ENCODE results near the gene ARID3B. TPM values are rescaled to one million over a fixed set of nuclear protein-coding genes. Genes with fewer than 3 reads are reported as not detected.
"Not testable (repeated sequence)": the region's sequence is repeated elsewhere in the genome, so short reads cannot be mapped to it uniquely, and the experiment has no call there.

Gene ARID3B
- total RNA-seq, 3 donors from 2014 or later = 10.3 to 14.5 (median 11.5) TPM

- no peaks in the 10 kb centered on the region for H3K9me3 ChIP-seq
- intact Hi-C loops (cut with DNase I, micrococcal nuclease) = loop anchor here in 1 of 2 donors (10.0 kb wide), 1 partner anchor 242 kb away; no protein-coding TSS in a partner anchor
- DNase-seq (peak in 2 of 3 donors; percentile 14 to 32), ATAC-seq (no peak)
- no peak overlapping the region for H3K4me3 ChIP-seq
- peaks cover 39% of the 10 kb centered on the region for H3K36me3 ChIP-seq (ENCODE audit: low read depth)
- no peak for TF ChIP-seq CTCF (IDR thresholded peaks at IDR 0.05)
- peaks cover 2% of the 10 kb centered on the region for H3K4me1 ChIP-seq (ENCODE audit: low read depth)
These were observed 85.3 kb downstream of the ARID3B start for GRCh38 chr15:74626336-74626735.

- DNase-seq (peak in 2 of 3 donors; percentile 19 to 43), ATAC-seq (peak; percentile 22)
- peaks cover 39% of the 10 kb centered on the region for H3K36me3 ChIP-seq (ENCODE audit: low read depth)
- TF ChIP-seq CTCF (IDR thresholded peaks at IDR 0.05) = no peak
- no peak overlapping the region for H3K4me3 ChIP-seq
- H3K4me1 ChIP-seq (ENCODE audit: low read depth) = peaks cover 2% of the 10 kb centered on the region
- intact Hi-C loops (cut with DNase I, micrococcal nuclease) = loop anchor here in 1 of 2 donors (10.0 kb wide), 1 partner anchor 242 kb away; no protein-coding TSS in a partner anchor
- H3K9me3 ChIP-seq = no peaks in the 10 kb centered on the region
These were observed 86.0 kb downstream of the ARID3B start for GRCh38 chr15:74626752-74627692.

GRCh38 chr15:74627766-74628165, 86.7 kb downstream of the ARID3B start:
- intact Hi-C loops (cut with DNase I, micrococcal nuclease) = loop anchor here in 1 of 2 donors (10.0 kb wide), 1 partner anchor 243 kb away; no protein-coding TSS in a partner anchor
- Histone ChIP-seq H3K4me3 (no peak overlapping the region), H3K36me3 (ENCODE audit: low read depth) (peaks cover 33% of the 10 kb centered on the region), H3K9me3 (no peaks in the 10 kb centered on the region), H3K4me1 (ENCODE audit: low read depth) (peaks cover 2% of the 10 kb centered on the region)
- ATAC-seq = no peak
- no peak for TF ChIP-seq CTCF (IDR thresholded peaks at IDR 0.05)
- DNase-seq = peak in 1 of 3 donors; percentile 19

GRCh38 chr15:74628199-74628598, 87.2 kb downstream of the ARID3B start:
- peaks cover 2% of the 10 kb centered on the region for H3K4me1 ChIP-seq (ENCODE audit: low read depth)
- H3K4me3 ChIP-seq = no peak overlapping the region
- DNase-seq (peak in 2 of 3 donors; percentile 15 to 16), ATAC-seq (no peak)
- no peak for TF ChIP-seq CTCF (IDR thresholded peaks at IDR 0.05)
- intact Hi-C loops (cut with DNase I, micrococcal nuclease) = loop anchor here in 1 of 2 donors (10.0 kb wide), 1 partner anchor 243 kb away; no protein-coding TSS in a partner anchor
- peaks cover 31% of the 10 kb centered on the region for H3K36me3 ChIP-seq (ENCODE audit: low read depth)
- H3K9me3 ChIP-seq = no peaks in the 10 kb centered on the region

- peaks cover 25% of the 10 kb centered on the region for H3K36me3 ChIP-seq (ENCODE audit: low read depth)
- no peaks in the 10 kb centered on the region for H3K9me3 ChIP-seq
- intact Hi-C loops (cut with DNase I, micrococcal nuclease) = loop anchor here in 1 of 2 donors (10.0 kb wide), 1 partner anchor 244 kb away; no protein-coding TSS in a partner anchor
- no peak overlapping the region for H3K4me3 ChIP-seq
- peak in 2 of 3 donors; percentile 14 to 39 for DNase-seq
- no peak for TF ChIP-seq CTCF (IDR thresholded peaks at IDR 0.05)
- H3K4me1 ChIP-seq (ENCODE audit: low read depth) = no peaks in the 10 kb centered on the region
- no peak for ATAC-seq
These were observed 87.9 kb downstream of the ARID3B start for GRCh38 chr15:74628949-74629348.

GRCh38 chr15:74629696-74630095, 88.7 kb downstream of the ARID3B start:
- peaks cover 25% of the 10 kb centered on the region for H3K36me3 ChIP-seq (ENCODE audit: low read depth)
- not testable (repeated sequence) for H3K4me3 ChIP-seq; H3K9me3 ChIP-seq; ATAC-seq; H3K4me1 ChIP-seq (ENCODE audit: low read depth)
- intact Hi-C loops (cut with DNase I, micrococcal nuclease) = loop anchor here in 1 of 2 donors (10.0 kb wide), 1 partner anchor 245 kb away; no protein-coding TSS in a partner anchor
- DNase-seq = peak in 2 of 3 donors; percentile 12 to 22

Measured in mucosa of descending colon (tissue), 3 donors.